ENCODE results near the gene FHIT. TPM values are rescaled to one million over a fixed set of nuclear protein-coding genes. Genes with fewer than 3 reads are reported as not detected.

Gene FHIT
- total and polyA plus RNA-seq, 9 donors = 5.1 to 11.8 (median 9.5) TPM

DNA sequence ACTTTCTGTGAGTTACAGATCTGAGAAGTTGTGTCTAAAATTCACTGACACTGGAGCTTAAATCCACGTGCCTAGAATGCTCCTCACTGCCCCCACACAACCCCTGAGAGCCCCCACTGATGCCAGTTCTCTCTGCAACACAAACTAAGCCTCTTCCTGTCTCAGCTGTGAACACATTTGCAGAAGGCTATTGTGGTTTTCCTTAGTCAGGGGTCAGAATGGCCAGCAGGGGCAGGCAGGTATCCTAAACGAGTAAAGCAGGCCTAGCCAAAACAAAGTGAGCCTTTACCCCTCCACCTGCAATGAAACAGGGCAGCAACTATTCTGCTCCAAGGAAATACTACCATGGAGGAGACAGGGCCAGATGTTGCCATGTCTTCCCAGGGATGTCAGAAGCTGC, 78.6 kb downstream of the FHIT start:
- no peaks in the 10 kb centered on the region for H3K4me1 ChIP-seq (ENCODE audit: insufficient read depth)
- TF ChIP-seq EP300 (IDR thresholded peaks at IDR 0.05) (no peak), POLR2A (IDR thresholded peaks at IDR 0.05) (no peak)
- TF ChIP-seq, protein P1, sequence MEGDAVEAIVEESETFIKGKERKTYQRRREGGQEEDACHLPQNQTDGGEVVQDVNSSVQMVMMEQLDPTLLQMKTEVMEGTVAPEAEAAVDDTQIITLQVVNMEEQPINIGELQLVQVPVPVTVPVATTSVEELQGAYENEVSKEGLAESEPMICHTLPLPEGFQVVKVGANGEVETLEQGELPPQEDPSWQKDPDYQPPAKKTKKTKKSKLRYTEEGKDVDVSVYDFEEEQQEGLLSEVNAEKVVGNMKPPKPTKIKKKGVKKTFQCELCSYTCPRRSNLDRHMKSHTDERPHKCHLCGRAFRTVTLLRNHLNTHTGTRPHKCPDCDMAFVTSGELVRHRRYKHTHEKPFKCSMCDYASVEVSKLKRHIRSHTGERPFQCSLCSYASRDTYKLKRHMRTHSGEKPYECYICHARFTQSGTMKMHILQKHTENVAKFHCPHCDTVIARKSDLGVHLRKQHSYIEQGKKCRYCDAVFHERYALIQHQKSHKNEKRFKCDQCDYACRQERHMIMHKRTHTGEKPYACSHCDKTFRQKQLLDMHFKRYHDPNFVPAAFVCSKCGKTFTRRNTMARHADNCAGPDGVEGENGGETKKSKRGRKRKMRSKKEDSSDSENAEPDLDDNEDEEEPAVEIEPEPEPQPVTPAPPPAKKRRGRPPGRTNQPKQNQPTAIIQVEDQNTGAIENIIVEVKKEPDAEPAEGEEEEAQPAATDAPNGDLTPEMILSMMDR (IDR thresholded peaks at IDR 0.05) = no peak
- no peaks in the 10 kb centered on the region for H3K9me3 ChIP-seq
- intact Hi-C loops (cut with DNase I) = no loop called here
- no peaks in the 10 kb centered on the region for H3K27me3 ChIP-seq
- H3K4me3 ChIP-seq = no peak overlapping the region
- H3K36me3 ChIP-seq = no peaks in the 10 kb centered on the region
- 16 to 35% (median 19%) methylated on average over 2 of the region's 2 CpGs for WGBS, 3 donors
- H3K27ac ChIP-seq = no peak overlapping the region
- no peak for DNase-seq

GRCh38 chr3:61172203-61172602, 79.0 kb downstream of the FHIT start:
- TF ChIP-seq, protein P1 (IDR thresholded peaks at IDR 0.05) = no peak
- no peak for TF ChIP-seq EP300 (IDR thresholded peaks at IDR 0.05)
- TF ChIP-seq POLR2A (IDR thresholded peaks at IDR 0.05) = no peak
- no peak for DNase-seq
- Histone ChIP-seq H3K27me3 (no peaks in the 10 kb centered on the region), H3K27ac (no peak overlapping the region), H3K9me3 (no peaks in the 10 kb centered on the region), H3K36me3 (no peaks in the 10 kb centered on the region), H3K4me1 (ENCODE audit: insufficient read depth) (no peaks in the 10 kb centered on the region), H3K4me3 (no peak overlapping the region)
- intact Hi-C loops (cut with DNase I) = no loop called here
- WGBS, 3 donors = 90 to 98% (median 98%) methylated on average over 1 of the region's 1 CpG

DNA sequence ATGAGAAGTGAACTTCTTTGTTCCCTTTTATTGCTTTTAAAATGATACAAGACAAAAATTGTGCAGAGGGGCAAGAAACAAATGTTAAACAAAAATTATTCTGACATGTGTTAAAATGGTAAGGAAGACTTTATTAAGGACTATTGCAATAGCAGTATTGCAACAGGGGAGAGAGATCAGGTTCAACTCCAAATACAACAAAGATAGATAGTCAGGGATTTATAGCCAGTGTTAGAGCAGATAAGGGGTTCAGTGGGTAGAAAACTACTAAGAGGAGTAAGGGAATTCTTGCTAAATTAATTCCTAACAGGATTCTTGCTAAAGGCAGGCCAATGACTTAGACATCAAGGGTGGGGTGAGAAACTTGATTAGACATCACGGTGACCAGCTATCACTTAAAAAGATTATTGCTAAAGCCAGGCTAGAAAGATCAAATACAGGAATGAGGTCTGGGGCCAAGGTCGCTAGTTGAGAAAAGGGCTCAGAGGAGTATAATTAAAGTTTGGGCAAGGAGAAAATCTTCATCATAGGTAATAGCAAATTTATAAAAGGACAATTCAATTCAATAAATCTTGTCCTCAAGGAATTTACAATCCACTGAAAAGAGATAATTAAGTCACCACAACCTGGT, 81.5 kb downstream of the FHIT start:
- no peak for DNase-seq
- intact Hi-C loops (cut with DNase I) = no loop called here
- H3K36me3 ChIP-seq = no peaks in the 10 kb centered on the region
- TF ChIP-seq POLR2A (IDR thresholded peaks at IDR 0.05) = no peak
- no peak for TF ChIP-seq EP300 (IDR thresholded peaks at IDR 0.05)
- TF ChIP-seq, protein P1 (IDR thresholded peaks at IDR 0.05) = no peak
- no peaks in the 10 kb centered on the region for H3K4me1 ChIP-seq (ENCODE audit: insufficient read depth)
- H3K27ac ChIP-seq = no peak overlapping the region
- H3K27me3 ChIP-seq = no peaks in the 10 kb centered on the region
- 84 to 86% (median 85%) methylated on average over 2 of the region's 2 CpGs for WGBS, 3 donors
- H3K4me3 ChIP-seq = no peak overlapping the region
- H3K9me3 ChIP-seq = no peaks in the 10 kb centered on the region

GRCh38 chr3:61168286-61168685, 83.0 kb downstream of the FHIT start:
- Histone ChIP-seq H3K36me3 (no peaks in the 10 kb centered on the region), H3K4me3 (no peak overlapping the region), H3K4me1 (ENCODE audit: insufficient read depth) (no peaks in the 10 kb centered on the region), H3K27me3 (no peaks in the 10 kb centered on the region), H3K27ac (no peak overlapping the region), H3K9me3 (no peaks in the 10 kb centered on the region)
- intact Hi-C loops (cut with DNase I) = no loop called here
- no peak for DNase-seq
- TF ChIP-seq, protein P1 (IDR thresholded peaks at IDR 0.05) = no peak
- TF ChIP-seq POLR2A (IDR thresholded peaks at IDR 0.05) (no peak), EP300 (IDR thresholded peaks at IDR 0.05) (no peak)
- WGBS, 3 donors = 95 to 99% (median 96%) methylated on average over 3 of the region's 3 CpGs

Measured in ovary (tissue), 9 donors.